ENCODE results near the gene ZNF598. TPM values are rescaled to one million over a fixed set of nuclear protein-coding genes. Genes with fewer than 3 reads are reported as not detected.

ZNF598 gene
- total RNA-seq, 3 donors from 2014 or later (not counting 1 experiment from before 2014, with no cell fraction given): 56.1 to 71.6 (median 58.2) TPM

DNA sequence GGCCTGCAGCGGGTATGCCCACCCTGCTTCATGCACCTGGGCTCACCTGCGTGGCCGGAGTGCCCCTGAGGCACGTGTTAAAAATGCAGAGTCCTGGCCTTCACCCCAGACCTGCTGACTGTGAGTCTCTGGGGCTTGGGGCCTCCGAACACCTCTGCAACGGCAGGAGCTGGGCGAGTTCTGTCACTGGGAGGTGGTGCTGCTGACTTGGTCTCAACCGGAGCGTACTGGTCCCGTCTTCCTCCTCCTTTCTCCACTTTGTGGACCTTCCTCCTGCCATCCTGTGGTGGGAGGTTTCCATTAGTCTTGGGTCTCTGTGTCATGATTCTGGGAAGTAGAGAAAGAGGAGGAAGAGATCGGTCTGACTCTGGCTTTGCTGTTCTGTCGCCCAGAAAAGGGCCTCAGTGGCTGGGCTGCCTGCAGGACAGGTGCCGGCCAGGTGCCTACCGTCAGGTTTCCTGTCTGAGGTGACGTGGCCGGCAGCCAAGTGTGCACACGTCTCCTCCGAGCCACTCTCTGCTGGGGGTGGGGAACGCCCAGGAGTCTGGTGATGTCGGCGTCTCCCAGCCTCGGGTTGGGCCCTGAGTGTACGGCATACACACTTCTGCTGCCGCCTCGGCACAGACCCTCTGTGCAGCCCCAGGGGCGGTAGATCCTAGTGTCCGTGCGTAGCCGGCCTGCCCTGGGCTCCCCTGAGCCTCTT, 45.1 kb upstream of the ZNF598 start:
- no peaks in the 10 kb centered on the region for H3K4me1 ChIP-seq (ENCODE audit: control insufficient read depth, insufficient read depth, low read length)
- H3K4me3 Mint-ChIP-seq: no peak overlapping the region
- no peak overlapping the region for H3K4me3 ChIP-seq (ENCODE audit: low read length)
- WGBS (ENCODE audit: insufficient coverage): 94% methylated on average over 26 of the region's 29 CpGs
- H3K36me3 Mint-ChIP-seq: no peaks in the 10 kb centered on the region
- peaks cover 43% of the 10 kb centered on the region for H3K36me3 ChIP-seq (ENCODE audit: control insufficient read depth, insufficient read depth, low read length)
- no peaks in the 10 kb centered on the region for H3K27me3 Mint-ChIP-seq (ENCODE audit: low read depth in 2 of 2)
- DNase-seq (no peak), ATAC-seq (no peak)
- no peaks in the 10 kb centered on the region for H3K9me3 ChIP-seq (ENCODE audit: control insufficient read depth, insufficient read depth, low read length)
- TF ChIP-seq, protein P1, sequence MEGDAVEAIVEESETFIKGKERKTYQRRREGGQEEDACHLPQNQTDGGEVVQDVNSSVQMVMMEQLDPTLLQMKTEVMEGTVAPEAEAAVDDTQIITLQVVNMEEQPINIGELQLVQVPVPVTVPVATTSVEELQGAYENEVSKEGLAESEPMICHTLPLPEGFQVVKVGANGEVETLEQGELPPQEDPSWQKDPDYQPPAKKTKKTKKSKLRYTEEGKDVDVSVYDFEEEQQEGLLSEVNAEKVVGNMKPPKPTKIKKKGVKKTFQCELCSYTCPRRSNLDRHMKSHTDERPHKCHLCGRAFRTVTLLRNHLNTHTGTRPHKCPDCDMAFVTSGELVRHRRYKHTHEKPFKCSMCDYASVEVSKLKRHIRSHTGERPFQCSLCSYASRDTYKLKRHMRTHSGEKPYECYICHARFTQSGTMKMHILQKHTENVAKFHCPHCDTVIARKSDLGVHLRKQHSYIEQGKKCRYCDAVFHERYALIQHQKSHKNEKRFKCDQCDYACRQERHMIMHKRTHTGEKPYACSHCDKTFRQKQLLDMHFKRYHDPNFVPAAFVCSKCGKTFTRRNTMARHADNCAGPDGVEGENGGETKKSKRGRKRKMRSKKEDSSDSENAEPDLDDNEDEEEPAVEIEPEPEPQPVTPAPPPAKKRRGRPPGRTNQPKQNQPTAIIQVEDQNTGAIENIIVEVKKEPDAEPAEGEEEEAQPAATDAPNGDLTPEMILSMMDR (IDR thresholded peaks at IDR 0.05): no peak
- no peak overlapping the region for H3K27ac Mint-ChIP-seq
- no peaks in the 10 kb centered on the region for H3K9me3 Mint-ChIP-seq
- intact Hi-C loops (cut with micrococcal nuclease): no loop called here
- no peak overlapping the region for H3K27ac ChIP-seq (ENCODE audit: low read length)
- H3K4me1 Mint-ChIP-seq: peaks cover 0 to 9% of the 10 kb centered on the region in 2 donors
- H3K27me3 ChIP-seq (ENCODE audit: control insufficient read depth, insufficient read depth, low read length): no peaks in the 10 kb centered on the region

DNA sequence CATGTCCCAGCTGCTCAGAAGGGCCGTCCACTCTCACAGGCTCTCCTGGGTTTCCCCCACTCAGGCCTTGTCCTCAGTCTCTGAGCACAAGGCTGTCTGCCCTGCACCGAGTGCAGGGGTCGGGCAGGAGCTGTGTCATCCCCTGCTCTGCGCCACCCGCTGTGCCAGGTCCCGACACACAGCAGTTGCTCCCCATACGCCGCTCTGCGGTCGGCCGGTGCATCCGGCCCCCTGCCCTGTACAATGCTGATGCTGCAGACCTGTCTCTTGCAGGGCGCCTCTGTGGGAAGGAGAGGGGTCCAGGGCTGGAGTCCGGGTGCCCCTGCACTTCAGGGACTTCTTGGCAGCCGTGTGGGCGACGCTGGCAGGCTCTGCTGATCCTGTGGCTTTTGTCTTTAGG, 44.3 kb upstream of the ZNF598 start:
- H3K36me3 ChIP-seq (ENCODE audit: control insufficient read depth, insufficient read depth, low read length): peaks cover 43% of the 10 kb centered on the region
- Mint-ChIP-seq H3K27me3 (ENCODE audit: low read depth in 2 of 2) (no peaks in the 10 kb centered on the region), H3K4me3 (no peak overlapping the region), H3K9me3 (no peaks in the 10 kb centered on the region), H3K36me3 (no peaks in the 10 kb centered on the region), H3K27ac (peak overlapping the region in 1 of 2 donors; percentile 42), H3K4me1 (peaks cover under 1 to 9% of the 10 kb centered on the region in 2 donors)
- no peaks in the 10 kb centered on the region for H3K4me1 ChIP-seq (ENCODE audit: control insufficient read depth, insufficient read depth, low read length)
- intact Hi-C loops (cut with micrococcal nuclease): no loop called here
- no peaks in the 10 kb centered on the region for H3K9me3 ChIP-seq (ENCODE audit: control insufficient read depth, insufficient read depth, low read length)
- WGBS (ENCODE audit: insufficient coverage): 97% methylated on average over 17 of the region's 17 CpGs
- H3K27ac ChIP-seq (ENCODE audit: low read length): no peak overlapping the region
- DNase-seq (no peak), ATAC-seq (peak in 1 of 3 donors; percentile 23)
- TF ChIP-seq, protein P1 (IDR thresholded peaks at IDR 0.05): no peak
- H3K4me3 ChIP-seq (ENCODE audit: low read length): no peak overlapping the region
- H3K27me3 ChIP-seq (ENCODE audit: control insufficient read depth, insufficient read depth, low read length): no peaks in the 10 kb centered on the region

DNA sequence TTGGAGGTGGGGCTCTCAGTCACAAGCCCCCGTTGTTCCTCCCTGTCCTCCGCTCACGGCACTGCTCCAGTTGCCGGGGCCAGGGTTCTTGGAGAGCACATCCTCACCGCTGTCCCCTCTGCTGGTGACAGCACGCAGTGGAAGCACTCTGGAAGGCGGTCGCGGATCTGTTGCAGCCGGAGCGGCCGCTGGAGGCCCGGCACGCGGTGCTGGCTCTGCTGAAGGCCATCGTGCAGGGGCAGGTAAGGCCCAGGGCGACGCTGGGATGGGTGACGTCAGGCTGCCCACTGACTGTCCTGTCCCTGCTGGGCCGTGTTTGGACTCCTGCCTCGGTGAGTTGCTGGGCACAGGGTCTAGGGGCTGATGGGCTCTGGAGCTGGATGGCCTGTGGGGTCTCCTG, 43.6 kb upstream of the ZNF598 start:
- Histone ChIP-seq H3K4me1 (ENCODE audit: control insufficient read depth, insufficient read depth, low read length) (peaks cover 7% of the 10 kb centered on the region), H3K9me3 (ENCODE audit: control insufficient read depth, insufficient read depth, low read length) (no peaks in the 10 kb centered on the region), H3K27ac (ENCODE audit: low read length) (no peak overlapping the region), H3K27me3 (ENCODE audit: control insufficient read depth, insufficient read depth, low read length) (no peaks in the 10 kb centered on the region), H3K36me3 (ENCODE audit: control insufficient read depth, insufficient read depth, low read length) (peaks cover 40% of the 10 kb centered on the region), H3K4me3 (ENCODE audit: low read length) (no peak overlapping the region)
- Mint-ChIP-seq H3K9me3 (no peaks in the 10 kb centered on the region), H3K4me3 (no peak overlapping the region), H3K4me1 (peaks cover 7 to 14% of the 10 kb centered on the region in 2 donors), H3K36me3 (no peaks in the 10 kb centered on the region), H3K27me3 (ENCODE audit: low read depth in 2 of 2) (no peaks in the 10 kb centered on the region), H3K27ac (no peak overlapping the region)
- ATAC-seq (no peak), DNase-seq (no peak)
- WGBS (ENCODE audit: insufficient coverage): 98% methylated on average over 21 of the region's 21 CpGs
- TF ChIP-seq, protein P1 (IDR thresholded peaks at IDR 0.05): no peak
- intact Hi-C loops (cut with micrococcal nuclease): no loop called here

DNA sequence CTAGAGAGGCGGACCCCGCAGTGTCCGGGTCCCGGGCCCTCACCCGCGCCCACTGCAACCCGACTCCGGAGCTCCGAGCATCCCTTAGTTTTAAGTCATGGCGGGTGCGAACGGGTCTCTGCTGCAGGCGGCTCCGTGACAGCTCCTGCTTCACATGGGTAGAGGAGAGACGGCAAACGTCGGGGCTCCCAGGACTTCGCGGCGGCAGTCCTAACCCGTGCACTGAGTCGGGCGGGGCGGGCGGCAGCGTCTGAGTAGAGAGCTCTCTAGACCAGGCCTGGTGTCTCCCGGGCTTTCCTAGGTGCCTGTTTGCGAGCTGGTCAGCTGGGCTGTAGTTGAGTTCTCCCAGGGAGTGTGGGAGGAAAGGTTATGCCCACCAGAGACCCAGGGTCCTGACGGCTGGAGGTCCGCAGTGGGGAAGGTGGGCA, 38.5 kb upstream of the ZNF598 start:
- intact Hi-C loops (cut with micrococcal nuclease): no loop called here
- TF ChIP-seq, protein P1 (IDR thresholded peaks at IDR 0.05): no peak
- WGBS (ENCODE audit: insufficient coverage): 1% methylated on average over 30 of the region's 30 CpGs

More for the DNA sequence above, 38.5 kb upstream of the ZNF598 start:
- Mint-ChIP-seq H3K4me3 (peak overlapping the region; percentile 93), H3K27ac (peak overlapping the region; percentile 61 to 73), H3K27me3 (ENCODE audit: low read depth in 2 of 2) (no peaks in the 10 kb centered on the region), H3K4me1 (peaks cover 14 to 28% of the 10 kb centered on the region in 2 donors), H3K9me3 (no peaks in the 10 kb centered on the region), H3K36me3 (no peaks in the 10 kb centered on the region)
- ATAC-seq (peak in 2 of 3 donors; percentile 28), DNase-seq (no peak)
- Histone ChIP-seq H3K4me1 (ENCODE audit: control insufficient read depth, insufficient read depth, low read length) (peaks cover 35% of the 10 kb centered on the region), H3K9me3 (ENCODE audit: control insufficient read depth, insufficient read depth, low read length) (no peaks in the 10 kb centered on the region), H3K27ac (ENCODE audit: low read length) (no peak overlapping the region), H3K36me3 (ENCODE audit: control insufficient read depth, insufficient read depth, low read length) (peaks cover 13% of the 10 kb centered on the region), H3K27me3 (ENCODE audit: control insufficient read depth, insufficient read depth, low read length) (no peaks in the 10 kb centered on the region), H3K4me3 (ENCODE audit: low read length) (peak overlapping the region; percentile 71)

All from natural killer cell (primary cell).